SU-DHL-6 (cell line): ENCODE results near the gene ANGPTL2.

Experiments used
- H2AFZ ChIP-seq: fragments of 200-600 bp; sonication (generic); 2 replicates; pipeline ENCODE4 v1.6.1; 2014; ENCODE audit warnings: low read depth, mild to moderate bottlenecking, moderate library complexity, mixed read lengths, antibody characterized with exemption, low read length; ENCODE audit not compliant: severe bottlenecking
- H3F3A ChIP-seq: fragments of 200-600 bp; shearing (Covaris generic); 2 replicates; pipeline ENCODE4 v1.6.0; 2016; ENCODE audit warnings: antibody characterized with exemption, mild to moderate bottlenecking; ENCODE audit not compliant: insufficient read depth
- H3K27ac ChIP-seq: fragments of 200-600 bp; sonication (generic); 2 replicates; pipeline ENCODE4 v1.5.1; 2016; ENCODE audit warnings: low read depth, mild to moderate bottlenecking, low read length, moderate library complexity, mixed read lengths
- H3K27me3 ChIP-seq: fragments of 200-600 bp; sonication (generic), shearing (Covaris generic); 2 replicates; pipeline ENCODE4 v1.6.0; 2014; ENCODE audit warnings: mild to moderate bottlenecking, low read length
- H3K36me3 ChIP-seq: fragments of 200-600 bp; sonication (generic); 2 replicates; pipeline ENCODE4 v1.6.1; 2014; ENCODE audit warnings: mild to moderate bottlenecking, low read length, mixed read lengths
- H3K4me2 ChIP-seq: fragments of 300-600, 200-600 bp; shearing (Covaris generic), sonication (generic); 2 replicates; pipeline ENCODE4 v1.6.0; 2014; ENCODE audit warnings: low read length, low read depth, mild to moderate bottlenecking; ENCODE audit not compliant: poor library complexity, severe bottlenecking
- H3K4me3 ChIP-seq: fragments of 200-600 bp; sonication (generic); 2 replicates; pipeline ENCODE4 v1.5.1; 2014; ENCODE audit warnings: antibody characterized with exemption, low read length, mild to moderate bottlenecking, mixed read lengths; ENCODE audit not compliant: insufficient read depth, poor library complexity, severe bottlenecking
- H3K79me2 ChIP-seq: fragments of 200-600 bp; sonication (generic); 2 replicates; pipeline ENCODE4 v1.6.1; 2014; ENCODE audit warnings: mild to moderate bottlenecking, low read length, moderate library complexity; ENCODE audit not compliant: insufficient read depth
- H3K9ac ChIP-seq: fragments of 200-600 bp; sonication (generic); 2 replicates; pipeline ENCODE4 v1.7.0; 2014; ENCODE audit warnings: mild to moderate bottlenecking, low read length
- H3K9me2 ChIP-seq: fragments of 200-600 bp; sonication (generic); replicated peaks from 2 replicates; pipeline ENCODE4 v1.6.1; 2014; ENCODE audit warnings: low read length; ENCODE audit not compliant: insufficient read depth
- H3K9me3 ChIP-seq: fragments of 200-600 bp; sonication (generic); 2 replicates; pipeline ENCODE4 v1.6.1; 2014; ENCODE audit warnings: low read length, mixed read lengths; ENCODE audit not compliant: insufficient read depth
- H4K20me1 ChIP-seq: fragments of 200-600 bp; sonication (generic); 2 replicates; pipeline ENCODE4 v1.6.1; 2014; ENCODE audit warnings: low read depth, mild to moderate bottlenecking, antibody characterized with exemption, low read length, moderate library complexity, mixed read lengths
- EZH2phosphoT487 ChIP-seq: fragments of 200-600 bp; sonication (generic), shearing (Covaris generic); conservative IDR thresholded peaks from 2 replicates; pipeline ENCODE4 v1.6.1; 2018; ENCODE audit warnings: mild to moderate bottlenecking, antibody characterized with exemption, low read length, moderate library complexity, mixed read lengths
- TF ChIP-seq, protein P1 (sequence below): fragments of 200-600 bp; sonication (generic); IDR thresholded peaks from one replicate; pipeline ENCODE4 v1.5.1; 2017; ENCODE audit warnings: antibody characterized with exemption, mild to moderate bottlenecking, low read length, moderate library complexity; ENCODE audit not compliant: insufficient read depth, poor library complexity, severe bottlenecking

ANGPTL2 gene

DNA sequence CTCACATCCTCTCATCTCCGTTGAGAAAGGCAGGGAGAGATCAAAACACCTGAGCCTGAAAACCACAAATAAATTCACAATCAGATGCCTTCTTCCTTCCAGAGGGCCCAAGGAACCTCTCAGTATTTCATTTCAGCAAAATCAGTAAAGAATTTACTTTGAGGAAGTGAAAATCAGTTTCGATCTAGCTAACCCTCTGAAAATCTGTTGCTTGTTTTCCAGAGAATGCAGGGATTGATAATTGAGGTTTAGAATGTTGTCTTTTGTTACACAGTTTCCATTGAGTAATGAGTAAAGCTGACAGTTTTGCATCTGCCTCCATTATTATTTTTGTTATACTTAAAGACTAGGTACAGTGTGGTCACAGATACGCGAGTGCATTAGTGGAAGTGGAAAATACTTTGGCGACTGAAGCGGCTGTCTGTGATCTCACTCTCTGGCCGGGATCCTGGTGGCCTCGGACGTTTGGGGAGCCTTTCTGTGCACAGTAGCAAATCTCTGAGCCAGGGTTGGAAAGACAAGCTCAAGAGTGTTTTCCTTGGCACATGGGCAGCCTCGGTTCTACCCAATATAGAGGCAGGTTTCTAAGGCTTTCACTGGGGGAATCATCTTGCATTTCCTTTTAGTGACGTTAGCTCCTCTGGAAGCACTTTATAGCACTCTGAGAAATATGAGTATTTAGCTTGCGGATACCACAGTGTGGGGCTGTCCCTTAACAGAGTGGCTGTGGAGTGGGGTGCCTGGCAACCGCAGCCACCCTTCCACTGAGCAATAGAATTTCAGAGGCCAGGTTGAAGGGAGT, 32.2 kb upstream of the ANGPTL2 start:
- H3K27me3 ChIP-seq, result no peaks in the 10 kb centered on the region
- no peak overlapping the region for H3K9ac ChIP-seq
- no peaks in the 10 kb centered on the region for H3F3A ChIP-seq
- H3K27ac ChIP-seq, result no peak overlapping the region
- no peak overlapping the region for H2AFZ ChIP-seq
- H3K9me3 ChIP-seq, result no peaks in the 10 kb centered on the region
- no peak overlapping the region for H3K4me3 ChIP-seq
- H3K79me2 ChIP-seq, result no peaks in the 10 kb centered on the region
- no peaks in the 10 kb centered on the region for H3K36me3 ChIP-seq
- no peak for TF ChIP-seq EZH2phosphoT487
- TF ChIP-seq, protein P1, sequence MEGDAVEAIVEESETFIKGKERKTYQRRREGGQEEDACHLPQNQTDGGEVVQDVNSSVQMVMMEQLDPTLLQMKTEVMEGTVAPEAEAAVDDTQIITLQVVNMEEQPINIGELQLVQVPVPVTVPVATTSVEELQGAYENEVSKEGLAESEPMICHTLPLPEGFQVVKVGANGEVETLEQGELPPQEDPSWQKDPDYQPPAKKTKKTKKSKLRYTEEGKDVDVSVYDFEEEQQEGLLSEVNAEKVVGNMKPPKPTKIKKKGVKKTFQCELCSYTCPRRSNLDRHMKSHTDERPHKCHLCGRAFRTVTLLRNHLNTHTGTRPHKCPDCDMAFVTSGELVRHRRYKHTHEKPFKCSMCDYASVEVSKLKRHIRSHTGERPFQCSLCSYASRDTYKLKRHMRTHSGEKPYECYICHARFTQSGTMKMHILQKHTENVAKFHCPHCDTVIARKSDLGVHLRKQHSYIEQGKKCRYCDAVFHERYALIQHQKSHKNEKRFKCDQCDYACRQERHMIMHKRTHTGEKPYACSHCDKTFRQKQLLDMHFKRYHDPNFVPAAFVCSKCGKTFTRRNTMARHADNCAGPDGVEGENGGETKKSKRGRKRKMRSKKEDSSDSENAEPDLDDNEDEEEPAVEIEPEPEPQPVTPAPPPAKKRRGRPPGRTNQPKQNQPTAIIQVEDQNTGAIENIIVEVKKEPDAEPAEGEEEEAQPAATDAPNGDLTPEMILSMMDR, result no peak
- H4K20me1 ChIP-seq, result no peaks in the 10 kb centered on the region
- H3K4me2 ChIP-seq, result no peak overlapping the region
- H3K9me2 ChIP-seq, result no peaks in the 10 kb centered on the region

DNA sequence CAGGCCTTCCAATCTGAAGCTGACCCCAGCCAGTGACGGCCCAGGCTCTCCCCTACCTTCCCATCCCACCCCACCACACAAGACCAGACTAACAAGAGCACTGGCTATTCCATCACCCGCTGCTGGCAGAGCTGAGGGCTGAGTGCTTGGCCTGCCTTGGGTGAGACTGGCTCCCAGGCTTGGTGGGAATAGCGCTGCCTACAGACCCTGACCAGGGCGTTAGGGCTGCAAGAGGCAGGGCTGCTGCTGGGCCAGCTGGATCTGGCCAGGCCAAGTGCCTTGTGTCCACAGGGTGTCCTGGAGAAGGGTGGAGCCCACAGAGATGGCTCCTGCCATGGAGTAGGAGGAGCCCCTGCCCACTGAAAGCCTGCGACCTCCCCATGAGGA, 31.6 kb upstream of the ANGPTL2 start:
- no peak overlapping the region for H3K4me3 ChIP-seq
- H3K27me3 ChIP-seq, result no peaks in the 10 kb centered on the region
- H3K36me3 ChIP-seq, result no peaks in the 10 kb centered on the region
- TF ChIP-seq, protein P1, result no peak
- no peak for TF ChIP-seq EZH2phosphoT487
- H4K20me1 ChIP-seq, result no peaks in the 10 kb centered on the region
- no peaks in the 10 kb centered on the region for H3K9me2 ChIP-seq
- no peak overlapping the region for H3K4me2 ChIP-seq
- no peaks in the 10 kb centered on the region for H3K79me2 ChIP-seq
- no peaks in the 10 kb centered on the region for H3K9me3 ChIP-seq
- no peaks in the 10 kb centered on the region for H3F3A ChIP-seq
- no peak overlapping the region for H3K9ac ChIP-seq
- H3K27ac ChIP-seq, result no peak overlapping the region
- no peak overlapping the region for H2AFZ ChIP-seq

DNA sequence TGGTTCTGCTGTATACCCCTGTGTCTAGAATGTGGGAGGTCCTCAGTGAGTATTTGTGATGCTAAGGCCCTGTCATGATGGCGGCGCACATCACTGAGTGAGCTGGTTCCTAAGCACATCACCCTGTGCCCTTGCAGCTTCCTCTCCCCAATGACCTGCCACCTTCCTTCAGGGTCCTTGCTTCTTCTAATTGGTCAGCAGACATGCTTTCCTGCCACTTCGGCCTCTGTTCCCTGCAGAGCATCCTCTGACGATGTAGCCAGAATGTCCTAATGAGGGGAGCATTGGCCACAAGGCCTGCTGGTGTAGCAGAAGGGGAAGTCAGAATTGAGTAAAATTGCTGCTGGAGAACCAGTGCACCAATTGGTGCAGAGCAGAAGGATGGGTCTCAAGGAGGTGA, 31.1 kb upstream of the ANGPTL2 start:
- H3K4me2 ChIP-seq, result no peak overlapping the region
- H3K27ac ChIP-seq, result no peak overlapping the region
- H3K9me2 ChIP-seq, result no peaks in the 10 kb centered on the region
- no peaks in the 10 kb centered on the region for H4K20me1 ChIP-seq
- TF ChIP-seq, protein P1, result no peak
- no peak for TF ChIP-seq EZH2phosphoT487
- no peaks in the 10 kb centered on the region for H3F3A ChIP-seq
- no peaks in the 10 kb centered on the region for H3K79me2 ChIP-seq
- no peak overlapping the region for H2AFZ ChIP-seq
- no peaks in the 10 kb centered on the region for H3K27me3 ChIP-seq
- H3K9ac ChIP-seq, result no peak overlapping the region
- no peak overlapping the region for H3K4me3 ChIP-seq
- H3K9me3 ChIP-seq, result no peaks in the 10 kb centered on the region
- H3K36me3 ChIP-seq, result no peaks in the 10 kb centered on the region
